Endothelial cell of umbilical vein (primary cell): ENCODE data around the gene CLEC16A. TPM values are rescaled to one million over a fixed set of nuclear protein-coding genes. Genes with fewer than 3 reads are reported as not detected.

Experiments used
- BruUV-seq: library from RNA; stranded (reverse); fragments of 400-500 nt; replicated peaks from 2 replicates; lab custom pipeline; 2021; lab: Mats Ljungman, UMichigan
- CTCF ChIA-PET: fragments of 300-600, 350-600 bp; sonication (Branson Sonifier 250); formaldehyde crosslinking; loops from one replicate; lab custom pipeline; 2021; ENCODE audit warnings: antibody characterized with exemption, inconsistent platforms; lab: Charles Lee
- POLR2A ChIA-PET: fragments of 300-600, 350-600 bp; sonication (Branson Sonifier 250); formaldehyde crosslinking; loops from one replicate; lab custom pipeline; 2021; ENCODE audit warnings: antibody characterized with exemption, inconsistent platforms; lab: Charles Lee
- DNase-seq: peaks from one replicate; pipeline ENCODE4 v3.0.0-alpha.2; 2011; ENCODE audit warnings: low read depth, low spot score
- FAIRE-seq: peaks from 2 replicates; lab custom pipeline; 2011; peaks lifted over from hg19 to GRCh38; lab: Jason Lieb, UNC
- H2AFZ ChIP-seq: 2 replicates; pipeline ENCODE4 v1.6.0; 2012; ENCODE audit warnings: low read depth, low read length, control low read depth, inconsistent platforms
- H3K27ac ChIP-seq: 2 replicates; pipeline ENCODE4 v1.5.1; 2011; ENCODE audit warnings: low read depth, mild to moderate bottlenecking, control low read depth, low read length, moderate library complexity; ENCODE audit not compliant: insufficient read depth
- H3K27me3 ChIP-seq, 2 experiments: 2 replicates each; pipeline versions ENCODE4 v1.6.0 to v1.6.1; 2011; ENCODE audit warnings: low read length in 2 of 2, mixed read lengths in 1 of 2; ENCODE audit not compliant: control insufficient read depth in 2 of 2, insufficient read depth in 2 of 2
- H3K36me3 ChIP-seq, 2 experiments: 2 replicates in 1 of 2; 3 replicates in 1 of 2; pipeline ENCODE4 v1.5.1; 2011; ENCODE audit warnings: low read length in 2 of 2, mild to moderate bottlenecking in 1 of 2, moderate library complexity in 1 of 2; ENCODE audit not compliant: control insufficient read depth in 2 of 2, insufficient read depth in 2 of 2; ENCODE audit errors: extremely low read depth in 1 of 2
- H3K4me1 ChIP-seq: 3 replicates; pipeline ENCODE4 v1.5.1; 2011; ENCODE audit warnings: mild to moderate bottlenecking, low read length; ENCODE audit not compliant: control insufficient read depth, insufficient read depth; ENCODE audit errors: extremely low read depth
- H3K4me2 ChIP-seq: 2 replicates; pipeline ENCODE4 v1.6.1; 2011; ENCODE audit warnings: low read length, control low read depth, mixed read lengths; ENCODE audit not compliant: insufficient read depth
- H3K4me3 ChIP-seq, 3 experiments: fragments of 200-600 bp in 1 of 3; sonication (generic), shearing (Covaris generic) in 1 of 3; replicated peaks in 1 of 3; 2 replicates each; pipeline ENCODE4 v1.5.1; 2011 to 2016; ENCODE audit warnings: control low read depth in 3 of 3, low read length in 3 of 3, mild to moderate bottlenecking in 2 of 3, inconsistent platforms in 1 of 3, low read depth in 1 of 3, moderate library complexity in 1 of 3; ENCODE audit not compliant: insufficient read depth in 1 of 3
- H3K79me2 ChIP-seq: 2 replicates; pipeline ENCODE4 v1.6.0; 2012; ENCODE audit warnings: low read length, inconsistent platforms; ENCODE audit not compliant: control insufficient read depth, insufficient read depth
- H3K9ac ChIP-seq: replicated peaks from 2 replicates; pipeline ENCODE3; 2011; ENCODE audit warnings: low read length, control low read depth; ENCODE audit not compliant: insufficient read depth; ENCODE audit errors: extremely low read depth
- H3K9me1 ChIP-seq: replicated peaks from 3 replicates; pipeline ENCODE4 v1.6.0; 2011; ENCODE audit warnings: mild to moderate bottlenecking, low read length; ENCODE audit not compliant: control insufficient read depth, insufficient read depth; ENCODE audit errors: extremely low read depth
- H3K9me3 ChIP-seq: replicated peaks from 2 replicates; pipeline ENCODE4 v1.5.1; 2012; ENCODE audit warnings: low read length, inconsistent platforms; ENCODE audit not compliant: control insufficient read depth, insufficient read depth
- H4K20me1 ChIP-seq: replicated peaks from 2 replicates; pipeline ENCODE3; 2011; ENCODE audit warnings: mild to moderate bottlenecking, low read length; ENCODE audit not compliant: control insufficient read depth, insufficient read depth; ENCODE audit errors: extremely low read depth
- EZH2 ChIP-seq: IDR thresholded peaks from 2 replicates; pipeline ENCODE4 v1.6.1; 2012; ENCODE audit warnings: borderline replicate concordance, low read depth, mild to moderate bottlenecking, moderate library complexity, low read length, inconsistent platforms; ENCODE audit not compliant: severe bottlenecking
- FOS ChIP-seq: IDR thresholded peaks from 2 replicates; pipeline ENCODE4 v1.6.1; 2011; ENCODE audit warnings: mild to moderate bottlenecking, low read length, moderate library complexity, borderline replicate concordance; ENCODE audit not compliant: insufficient read depth
- GATA2 ChIP-seq: IDR thresholded peaks from 2 replicates; pipeline ENCODE4 v1.7.0; 2011; ENCODE audit warnings: low read depth, mild to moderate bottlenecking, moderate library complexity, mixed read lengths, low read length; ENCODE audit not compliant: insufficient read length, insufficient read depth
- JUN ChIP-seq: IDR thresholded peaks from 2 replicates; pipeline ENCODE4 v1.6.1; 2011; ENCODE audit warnings: borderline replicate concordance, low read depth; ENCODE audit not compliant: insufficient read length, insufficient read depth
- MAX ChIP-seq: IDR thresholded peaks from 2 replicates; pipeline ENCODE4 v1.6.1; 2011; ENCODE audit not compliant: insufficient read depth, insufficient read length
- MYC ChIP-seq: IDR thresholded peaks from one replicate; pipeline ENCODE4 v1.6.1; 2011; ENCODE audit warnings: mild to moderate bottlenecking, low read depth, low read length
- POLR2A ChIP-seq: IDR thresholded peaks from 2 replicates; pipeline ENCODE4 v1.6.1; 2012; ENCODE audit warnings: low read depth, mild to moderate bottlenecking, control low read depth, low read length
- POLR2AphosphoS5 ChIP-seq: IDR thresholded peaks from 2 replicates; pipeline ENCODE4 v1.6.1; 2012; ENCODE audit warnings: low read depth, mild to moderate bottlenecking, control low read depth, low read length, moderate library complexity; ENCODE audit not compliant: insufficient read depth
- dilution Hi-C: fragments of 300-500 bp; cut with MboI; formaldehyde crosslinking; loops from one replicate; pipeline ENCODE4 v1.15.0; 2019; ENCODE audit warnings: low sequenced_read_pairs; ENCODE audit not compliant: extremely low pct_ligation_motif_present
- intact Hi-C: fragments of 100-400 bp; cut with micrococcal nuclease; formaldehyde crosslinking; loops from one replicate; pipeline ENCODE4 v1.10.0; 2022
- polyA plus RNA-seq, 4 experiments: library from polyadenylated mRNA; depleted of rRNA in 3 of 4; stranded (reverse) in 3 of 4; unstranded in 1 of 4; fragments of >200 nt; gene quantifications; 2 replicates each; pipeline versions ENCODE4 v1.2.1 to v1.2.3, GENCODE V29; 2011 to 2012; ENCODE audit warnings: missing spikeins in 1 of 4
- total RNA-seq: library from RNA; stranded (reverse); gene quantifications from 2 replicates; pipeline ENCODE4 v1.2.3, GENCODE V29; 2021
- TF ChIP-seq, protein P1 (sequence below), 2 donors: IDR thresholded peaks; 1 replicate in 1 of 2; 2 replicates in 1 of 2; pipeline ENCODE4 v1.5.1; 2011; ENCODE audit warnings: low read length in 2 of 2, mild to moderate bottlenecking in 2 of 2, moderate library complexity in 2 of 2, control low read depth in 1 of 2, inconsistent platforms in 1 of 2, low read depth in 1 of 2; ENCODE audit not compliant: insufficient read depth in 1 of 2; ENCODE audit errors: extremely low read depth in 1 of 2

Gene CLEC16A
- total and polyA plus RNA-seq, 2 donors (not counting 3 experiments of a cell fraction or from before 2014, with no cell fraction given) = 11.4 to 23.3 TPM

DNA sequence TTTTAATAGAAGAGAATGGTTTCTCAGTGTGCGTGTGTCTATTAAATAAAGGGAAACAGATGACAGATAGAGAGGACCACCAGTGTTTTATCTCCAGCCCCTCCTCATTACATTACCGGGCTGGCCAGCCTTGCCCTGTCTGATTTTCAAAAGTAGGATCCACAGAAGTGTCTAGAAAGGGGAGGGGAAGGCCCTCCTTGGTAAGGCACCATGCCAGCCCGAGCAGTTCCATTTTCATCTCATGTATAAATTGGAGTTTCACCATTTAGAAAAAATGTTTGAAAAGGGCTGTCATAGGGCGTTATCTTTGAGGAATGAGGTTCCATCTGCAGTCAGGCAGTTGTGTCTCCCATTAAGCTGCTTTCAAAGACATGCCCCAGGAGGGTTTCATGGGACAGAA, 214.9 kb downstream of the CLEC16A start:
- ChIA-PET CTCF (interaction anchor here (0.7 to 1.4 kb wide), 3 partner anchors 25 to 196 kb away, joined by 3 to 4 read pairs (median 4); no protein-coding TSS in a partner anchor), POLR2A (no interaction called here)
- no peaks in the 10 kb centered on the region for H3K9me3 ChIP-seq
- DNase-seq (no peak), FAIRE-seq (no peak)
- no peaks in the 10 kb centered on the region for H3K4me1 ChIP-seq
- no peaks in the 10 kb centered on the region for H3K27me3 ChIP-seq
- intact Hi-C loops (no loop called here), dilution Hi-C loops (no loop called here)
- no peak overlapping the region for H3K4me3 ChIP-seq
- BruUV-seq = no TSS peak
- H2AFZ ChIP-seq = no peak overlapping the region
- H3K27ac ChIP-seq = no peak overlapping the region
- H4K20me1 ChIP-seq = no peaks in the 10 kb centered on the region
- H3K9me1 ChIP-seq = no peaks in the 10 kb centered on the region
- TF ChIP-seq MYC (no peak), POLR2AphosphoS5 (no peak), MAX (no peak), JUN (no peak), FOS (no peak), POLR2A (no peak), GATA2 (no peak), EZH2 (no peak)
- TF ChIP-seq, protein P1, sequence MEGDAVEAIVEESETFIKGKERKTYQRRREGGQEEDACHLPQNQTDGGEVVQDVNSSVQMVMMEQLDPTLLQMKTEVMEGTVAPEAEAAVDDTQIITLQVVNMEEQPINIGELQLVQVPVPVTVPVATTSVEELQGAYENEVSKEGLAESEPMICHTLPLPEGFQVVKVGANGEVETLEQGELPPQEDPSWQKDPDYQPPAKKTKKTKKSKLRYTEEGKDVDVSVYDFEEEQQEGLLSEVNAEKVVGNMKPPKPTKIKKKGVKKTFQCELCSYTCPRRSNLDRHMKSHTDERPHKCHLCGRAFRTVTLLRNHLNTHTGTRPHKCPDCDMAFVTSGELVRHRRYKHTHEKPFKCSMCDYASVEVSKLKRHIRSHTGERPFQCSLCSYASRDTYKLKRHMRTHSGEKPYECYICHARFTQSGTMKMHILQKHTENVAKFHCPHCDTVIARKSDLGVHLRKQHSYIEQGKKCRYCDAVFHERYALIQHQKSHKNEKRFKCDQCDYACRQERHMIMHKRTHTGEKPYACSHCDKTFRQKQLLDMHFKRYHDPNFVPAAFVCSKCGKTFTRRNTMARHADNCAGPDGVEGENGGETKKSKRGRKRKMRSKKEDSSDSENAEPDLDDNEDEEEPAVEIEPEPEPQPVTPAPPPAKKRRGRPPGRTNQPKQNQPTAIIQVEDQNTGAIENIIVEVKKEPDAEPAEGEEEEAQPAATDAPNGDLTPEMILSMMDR (IDR thresholded peaks at IDR 0.05; ENCODE audit: extremely low read depth in 1 of 2, insufficient read depth in 1 of 2, low read depth in 1 of 2, low read length in 2 of 2) = no peak
- H3K79me2 ChIP-seq = no peaks in the 10 kb centered on the region
- no peak overlapping the region for H3K4me2 ChIP-seq
- H3K9ac ChIP-seq = no peak overlapping the region
- no peaks in the 10 kb centered on the region for H3K36me3 ChIP-seq
